GM11168 (cell line): ENCODE data around the gene ZXDC.

Experiments
- in situ Hi-C: fragments of 300-500 bp; cut with MboI; formaldehyde crosslinking; loops from one replicate; pipeline ENCODE4 v1.12.0; 2022; ENCODE audit warnings: low sequenced_read_pairs; ENCODE audit not compliant: unreplicated experiment

ZXDC gene

DNA sequence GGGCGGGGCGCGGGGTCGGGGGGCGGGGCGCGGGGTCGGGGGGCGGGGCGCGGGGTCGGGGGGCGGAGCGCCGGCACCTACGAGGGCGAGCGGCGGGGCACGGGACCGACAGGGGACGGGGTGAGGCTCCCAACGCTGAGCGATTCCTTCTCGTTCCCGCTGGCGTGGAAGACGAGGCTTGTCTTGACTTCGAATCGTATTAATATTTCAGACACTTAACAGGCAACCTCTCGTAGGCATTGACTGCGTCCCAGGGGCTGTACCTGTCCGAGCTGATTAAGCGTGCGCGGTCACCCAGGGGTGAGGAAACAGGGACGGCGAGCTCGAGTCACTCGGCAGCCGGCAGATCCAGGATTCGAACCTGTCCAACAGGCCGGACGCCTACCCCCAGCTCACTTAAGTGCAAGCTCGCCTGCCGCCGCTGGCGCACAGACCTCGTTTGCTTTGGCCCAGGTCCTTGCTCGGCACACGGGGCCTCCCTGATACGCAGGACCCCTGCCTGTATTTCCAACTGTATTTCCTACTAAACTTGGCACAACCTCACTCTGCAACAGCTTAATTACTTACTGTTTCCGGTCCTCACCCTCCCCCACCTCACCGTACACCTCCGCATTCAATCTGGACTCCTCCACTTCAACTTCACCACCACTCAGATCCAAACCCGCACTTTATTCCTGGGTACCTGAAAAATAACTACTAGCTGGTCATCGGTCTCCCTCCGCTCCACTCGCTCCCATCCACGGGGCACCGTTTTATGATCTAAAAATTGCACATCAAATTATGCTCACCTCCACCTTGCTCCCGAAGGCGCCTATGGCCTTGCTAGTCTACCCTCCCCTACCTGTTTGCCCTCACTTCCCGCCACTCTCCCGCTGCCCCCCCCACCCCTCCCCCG lies 722 bp upstream of the ZXDC start:
- in situ Hi-C loops, result no loop called here

DNA sequence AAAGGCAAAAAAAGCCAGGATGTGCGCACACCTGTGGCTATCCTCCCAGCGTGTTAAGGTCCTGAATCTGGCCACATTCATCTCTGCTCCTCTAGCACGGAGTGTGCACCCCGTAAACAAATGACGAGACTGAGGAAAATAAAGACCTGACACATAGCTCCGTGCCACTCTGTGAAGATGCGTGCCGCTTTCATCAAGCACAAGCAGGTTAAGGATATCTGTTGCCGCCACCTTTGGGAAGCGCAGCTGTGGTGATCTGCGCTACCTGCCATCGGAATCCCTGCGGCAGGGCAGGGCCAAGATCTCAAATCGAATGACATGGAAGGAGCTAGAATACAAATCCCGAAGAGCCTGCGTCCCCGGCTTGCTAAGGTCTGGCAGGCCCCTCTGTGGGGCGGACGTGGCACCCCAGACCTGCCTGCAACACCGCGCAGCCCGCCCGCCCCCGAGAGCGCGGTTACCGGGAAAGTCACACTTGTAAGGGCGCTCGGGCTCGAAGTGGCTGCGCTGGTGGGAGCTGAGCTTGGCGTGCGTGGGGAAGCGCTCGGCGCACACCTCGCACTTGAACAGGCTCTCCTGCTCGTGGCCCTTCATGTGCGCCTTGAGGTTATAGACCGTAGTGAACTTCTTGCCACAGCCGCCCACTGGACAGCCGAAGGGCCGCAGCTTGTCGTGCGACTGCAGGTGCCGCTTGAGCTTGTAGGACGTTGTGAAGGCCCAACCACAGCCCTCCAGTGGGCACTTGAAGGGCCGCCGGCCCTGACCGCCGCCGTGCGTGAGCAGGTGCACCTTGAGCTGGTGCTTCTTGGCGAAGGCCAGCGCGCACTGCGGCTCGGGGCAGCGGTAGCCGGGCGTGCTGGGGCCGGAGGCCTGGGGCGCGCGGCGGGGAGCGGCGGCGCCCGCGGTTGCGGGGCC lies 936 bp downstream of the ZXDC start:
- in situ Hi-C loops, result no loop called here

DNA sequence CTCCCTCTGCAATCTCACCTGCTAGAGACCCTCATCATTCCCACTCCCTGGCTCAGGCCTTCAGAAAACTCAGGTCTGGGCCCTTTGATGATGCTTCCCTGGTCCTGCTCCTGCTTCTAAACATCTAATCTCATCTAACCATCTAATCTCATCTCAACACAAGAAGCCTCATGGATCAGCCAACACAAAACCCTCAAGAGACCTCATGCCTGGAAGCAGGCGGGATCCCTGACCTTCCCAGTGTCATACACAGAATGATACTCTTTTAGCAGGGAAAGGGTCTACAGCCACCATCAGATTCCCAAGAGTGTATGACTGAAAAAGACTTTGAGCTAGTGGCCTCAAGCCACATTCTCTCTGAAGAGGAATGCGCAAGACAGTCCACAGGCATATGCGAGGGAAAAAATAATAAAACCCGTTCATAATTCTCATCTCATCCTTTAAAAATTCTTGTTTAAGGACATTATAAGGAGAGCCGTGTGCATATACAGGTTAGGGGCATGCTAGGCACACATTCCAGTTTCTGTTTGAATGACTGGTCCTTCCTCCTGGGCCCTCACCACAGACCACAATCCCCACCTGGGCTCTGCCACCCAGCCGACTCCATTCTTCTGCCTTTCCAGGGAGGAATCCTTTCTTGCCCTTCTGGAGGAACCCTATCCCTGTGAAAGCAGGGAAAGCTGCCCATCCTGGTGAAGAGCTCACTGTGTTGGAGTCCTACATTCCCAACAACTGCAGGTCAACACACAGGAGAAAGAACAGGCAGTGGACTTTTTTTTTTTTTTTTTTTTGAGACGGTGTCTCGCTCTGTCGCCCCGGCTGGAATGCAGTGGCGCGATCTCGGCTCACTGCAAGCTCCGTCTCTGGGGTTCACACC lies 2.2 kb downstream of the ZXDC start:
- in situ Hi-C loops, result no loop called here

DNA sequence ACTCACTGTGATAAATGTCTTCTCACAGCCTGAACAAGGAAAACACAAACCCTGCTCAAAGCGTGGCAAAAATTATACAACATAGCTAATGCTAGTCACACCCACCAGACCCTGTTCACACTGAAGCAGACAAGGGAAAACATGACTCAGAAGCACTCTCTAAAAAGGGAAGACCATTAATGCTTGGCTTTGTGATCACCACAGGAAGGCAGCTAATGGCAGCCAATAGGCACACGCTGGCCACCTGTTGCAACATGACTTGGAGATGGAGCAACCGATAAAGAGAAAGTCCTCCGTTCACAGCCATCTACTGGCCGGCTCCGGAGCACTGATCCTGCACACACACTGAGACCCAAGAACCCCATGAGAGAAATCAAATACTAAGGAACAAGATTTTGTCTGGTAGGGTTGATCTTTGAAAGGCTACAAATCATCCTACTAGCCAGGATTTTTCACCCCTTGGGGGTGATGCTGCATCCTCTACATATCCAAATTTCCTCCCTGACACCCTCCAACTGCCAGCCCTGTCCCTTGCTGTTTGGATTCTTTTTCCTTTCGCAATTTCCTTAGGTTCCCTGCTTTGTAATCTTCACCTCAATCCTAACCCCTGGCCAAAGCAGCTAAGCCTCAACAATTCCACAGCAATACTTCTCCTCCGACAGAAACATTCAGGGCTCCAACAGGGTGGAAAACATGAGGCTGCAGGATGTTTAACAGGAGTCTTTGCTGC lies 3.2 kb downstream of the ZXDC start:
- in situ Hi-C loops, result no loop called here

DNA sequence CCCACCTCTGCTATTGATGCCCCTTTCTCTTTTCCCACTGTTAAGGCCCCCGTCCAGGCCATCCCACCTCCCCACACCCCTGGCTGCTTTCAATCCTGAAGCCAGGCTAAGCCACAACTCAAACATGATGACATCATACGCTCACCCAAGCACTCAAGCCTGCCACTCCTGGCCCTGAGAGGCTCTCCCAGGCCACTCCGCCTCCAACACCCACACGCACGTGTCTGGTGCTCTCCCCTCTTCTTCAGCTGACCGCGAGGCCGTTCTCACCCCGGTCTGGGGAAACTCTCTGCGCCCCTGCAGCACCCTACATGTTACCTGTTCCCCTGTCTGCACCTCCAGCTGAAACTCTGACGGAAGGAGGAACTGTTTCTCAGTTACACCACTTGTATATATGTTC lies 6.2 kb downstream of the ZXDC start:
- in situ Hi-C loops, result no loop called here

DNA sequence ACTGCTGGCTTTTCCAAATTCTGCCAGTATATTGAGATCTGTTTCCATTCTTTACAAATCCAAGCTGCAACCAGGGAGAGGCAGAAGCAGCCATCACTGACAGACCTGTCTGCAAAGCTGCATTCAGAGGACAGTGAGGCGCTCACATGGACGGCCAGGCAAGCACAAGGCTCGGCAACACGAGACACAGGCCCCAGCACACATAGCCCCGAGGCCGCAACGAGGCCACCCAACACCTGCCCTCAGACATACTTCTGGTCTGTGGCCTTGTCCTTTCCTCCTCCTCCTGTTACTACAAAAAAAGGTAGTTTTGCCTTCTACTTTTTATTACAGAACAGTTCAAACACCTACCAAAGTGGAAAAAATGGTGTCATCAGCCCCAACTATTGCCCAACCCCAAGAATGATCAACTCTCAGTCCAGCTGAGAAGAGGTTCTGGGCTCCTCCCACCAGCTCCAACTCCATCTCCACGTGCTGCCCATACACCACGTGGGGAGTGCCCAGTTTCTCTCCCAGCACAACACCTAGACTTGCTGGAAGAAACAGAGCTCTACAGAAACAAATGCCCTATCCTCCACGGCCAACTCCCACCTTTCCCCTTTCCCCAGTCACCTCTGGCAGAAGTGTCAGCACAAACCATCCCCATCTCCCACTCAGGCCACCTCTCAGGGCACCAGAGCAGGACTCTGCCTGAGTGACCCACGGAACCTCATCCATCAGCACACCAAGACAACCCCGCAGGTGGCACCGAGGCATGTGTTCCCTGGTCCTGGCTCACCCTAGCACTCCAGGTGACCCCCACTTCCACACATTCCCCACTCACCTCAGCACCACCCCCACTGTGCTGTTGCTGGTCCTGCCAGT lies 7.4 kb downstream of the ZXDC start:
- in situ Hi-C loops, result no loop called here

DNA sequence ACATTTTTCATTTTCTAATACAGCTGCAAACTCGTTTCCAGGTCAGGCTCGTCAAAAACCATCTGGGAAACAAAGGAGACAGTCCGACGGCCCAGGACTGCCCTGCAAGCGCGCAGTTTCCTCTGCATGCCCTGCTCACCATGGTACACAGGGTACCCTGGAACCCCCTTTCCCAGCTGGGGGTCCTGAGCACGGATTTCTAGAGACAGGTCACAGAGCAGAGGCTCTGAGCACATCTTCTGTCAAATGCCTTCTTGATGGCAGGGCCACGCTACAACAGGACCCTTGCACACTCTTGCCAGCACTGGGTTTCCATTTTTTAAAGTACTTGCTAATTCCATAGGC lies 8.1 kb downstream of the ZXDC start:
- in situ Hi-C loops, result no loop called here

DNA sequence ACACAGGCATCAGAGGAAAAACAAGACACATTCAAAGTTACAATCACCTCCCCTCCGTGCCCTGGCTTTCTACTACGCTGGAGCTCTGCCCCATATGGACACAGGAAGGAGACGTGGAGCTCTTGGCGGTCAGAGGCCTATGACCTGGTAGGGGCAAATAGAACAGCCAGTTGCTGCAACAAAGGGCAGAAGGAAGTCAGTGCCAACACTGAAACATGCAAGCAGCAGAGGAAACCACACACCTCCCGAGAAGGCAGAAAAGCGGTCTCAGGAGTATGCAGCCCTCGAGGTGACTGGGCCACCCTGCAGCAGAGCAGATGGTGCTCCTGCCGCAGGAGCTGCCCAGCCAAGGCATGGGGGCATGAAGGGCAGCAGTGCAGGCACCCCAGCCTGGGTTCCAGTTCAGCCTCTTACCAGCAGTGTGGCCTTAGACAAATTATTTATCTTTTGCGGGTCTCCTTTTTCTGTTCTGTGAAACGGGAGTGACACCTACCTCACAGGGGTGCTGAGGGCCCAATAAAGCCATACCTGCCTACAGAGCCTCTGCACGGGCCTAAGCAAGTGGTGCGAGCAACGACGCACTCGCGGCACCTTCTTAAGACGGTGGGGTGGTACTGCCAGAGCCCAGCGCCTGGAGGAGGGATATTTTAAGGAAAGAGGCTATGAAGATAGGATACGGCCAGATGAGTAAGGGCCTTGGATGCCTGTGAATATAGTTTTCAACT lies 8.6 kb downstream of the ZXDC start:
- in situ Hi-C loops, result no loop called here

DNA sequence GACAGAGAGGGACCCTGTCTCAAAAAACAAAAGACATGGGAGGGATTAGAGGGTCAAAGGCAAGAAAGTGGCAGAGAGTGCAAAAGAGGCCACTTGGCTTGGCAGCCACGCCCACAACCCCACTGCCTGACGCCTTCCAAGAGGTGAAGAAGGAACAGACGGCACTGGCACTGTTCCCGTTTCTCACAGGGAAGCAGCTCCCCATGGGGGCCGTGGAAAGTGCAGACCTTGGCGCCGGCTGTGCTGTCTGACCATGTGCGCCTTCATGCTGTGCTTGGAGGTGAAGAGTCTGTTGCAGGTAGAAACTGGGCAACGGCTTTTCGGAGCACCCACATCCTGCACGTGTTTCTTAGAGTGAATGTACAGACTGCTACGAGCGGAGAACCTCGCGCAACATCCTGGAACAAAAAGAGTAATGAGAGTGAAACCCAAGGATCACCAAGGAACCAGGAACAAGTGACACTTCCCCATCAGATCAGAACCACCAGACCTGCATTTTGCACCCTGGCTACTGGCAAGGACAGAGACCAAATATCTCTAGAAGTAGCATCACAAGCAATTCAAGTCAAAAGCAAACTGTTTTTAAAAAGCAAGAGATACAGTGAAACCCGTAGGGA lies 9.7 kb downstream of the ZXDC start:
- in situ Hi-C loops, result no loop called here

DNA sequence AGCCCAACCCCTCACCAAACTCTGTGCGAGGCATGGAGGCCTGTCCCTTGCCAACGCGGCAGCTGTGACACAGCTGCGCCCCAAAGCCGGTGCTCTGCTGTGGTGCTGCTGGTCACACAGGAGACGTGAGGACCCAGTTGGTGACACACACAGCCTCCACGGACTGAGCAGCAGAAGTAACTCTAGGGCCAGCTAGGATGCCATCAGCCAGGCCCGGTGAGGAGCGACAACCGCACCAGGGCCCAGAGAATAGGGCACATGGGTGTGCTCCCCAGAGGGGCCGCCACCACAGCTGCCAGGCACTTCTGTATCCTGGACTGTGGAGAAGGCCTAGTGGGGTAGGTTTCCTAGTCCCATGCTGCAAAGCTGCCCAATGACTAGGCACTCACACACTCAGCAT lies 10.7 kb downstream of the ZXDC start:
- in situ Hi-C loops, result no loop called here

DNA sequence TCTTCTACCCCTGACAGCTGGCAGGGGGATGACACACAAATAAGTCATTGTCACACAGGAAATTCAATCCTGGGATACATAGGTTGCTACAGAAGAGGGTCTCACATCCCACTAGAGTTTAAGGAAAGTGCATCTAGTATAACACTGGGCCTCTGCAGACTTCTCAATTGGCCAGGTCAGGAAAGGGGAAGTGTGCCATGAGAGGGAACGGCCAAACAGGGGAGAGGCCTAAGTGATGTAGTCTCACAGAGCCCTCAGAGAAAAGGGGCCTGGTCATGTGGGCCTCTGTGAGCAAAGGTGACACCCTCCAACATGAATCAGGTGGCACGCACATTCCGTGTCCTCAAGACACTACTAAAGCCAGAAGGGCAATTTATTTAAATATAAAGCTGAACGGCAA lies 11.2 kb downstream of the ZXDC start:
- in situ Hi-C loops, result no loop called here

DNA sequence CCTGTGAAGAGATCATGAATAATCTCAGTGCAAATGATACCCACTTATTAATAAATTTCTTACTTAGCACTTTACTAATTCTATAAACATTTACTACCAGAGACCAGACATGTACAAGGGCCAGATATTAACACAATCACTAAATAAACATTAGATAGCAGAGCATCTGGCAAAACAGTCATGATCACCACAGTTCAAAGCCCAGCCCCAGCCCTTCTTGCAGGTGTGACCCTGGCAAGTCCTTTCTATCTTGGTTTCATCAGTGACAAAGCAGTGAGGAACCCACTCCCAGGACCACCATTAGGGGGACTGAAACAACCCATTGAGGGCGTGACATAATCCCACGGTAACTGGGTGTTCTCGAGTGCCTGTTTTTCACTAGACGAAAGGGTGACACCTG lies 11.6 kb downstream of the ZXDC start:
- in situ Hi-C loops, result no loop called here

DNA sequence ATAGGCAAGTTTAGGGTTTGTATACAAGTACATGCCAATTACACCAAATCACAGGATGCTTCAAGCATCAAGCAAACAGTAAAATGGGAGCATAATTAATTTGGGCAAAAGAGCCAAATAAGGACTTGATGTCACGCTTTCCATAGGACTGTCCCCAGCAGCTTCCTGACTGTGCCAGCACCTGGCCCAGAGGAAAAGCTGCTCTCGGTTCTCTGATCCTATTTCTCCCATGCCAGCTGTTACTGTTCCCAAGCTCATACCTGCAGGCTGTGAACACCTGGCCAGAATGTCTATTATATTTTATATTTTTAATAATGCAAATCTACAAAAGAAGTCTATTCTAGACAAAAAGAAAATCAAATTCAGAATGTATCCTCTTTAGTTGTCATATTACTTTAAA lies 12.2 kb downstream of the ZXDC start:
- in situ Hi-C loops, result no loop called here

DNA sequence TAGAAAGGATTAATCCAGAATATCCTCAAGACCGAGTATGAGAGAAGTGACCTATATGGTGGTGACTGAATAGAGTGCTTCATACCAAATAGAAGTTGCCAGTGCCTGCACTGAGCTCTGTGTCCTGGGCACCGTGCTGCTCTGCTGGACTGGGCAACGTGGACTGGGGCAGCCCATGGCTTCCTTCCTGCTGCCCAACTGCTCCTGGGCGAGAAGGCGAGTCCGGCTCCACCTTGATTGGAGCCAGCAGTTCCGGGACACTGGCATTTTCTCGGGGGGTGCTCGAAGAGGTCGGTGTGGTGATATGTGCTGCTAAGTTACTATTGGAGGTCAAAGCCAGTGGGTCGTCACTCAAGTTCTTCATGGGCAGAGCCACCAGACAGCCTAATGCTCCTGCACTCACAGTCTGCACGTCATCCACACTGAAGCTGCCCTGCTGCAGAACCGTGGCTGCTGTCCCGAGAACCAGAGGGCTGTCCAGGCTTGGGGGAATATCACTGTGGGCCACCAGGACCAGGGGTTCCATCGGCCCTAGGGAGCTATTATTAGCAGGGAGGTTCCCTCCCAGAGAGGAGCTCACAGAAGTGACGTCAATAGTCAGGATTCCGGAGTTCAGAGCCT lies 14.1 kb downstream of the ZXDC start:
- in situ Hi-C loops, result no loop called here

DNA sequence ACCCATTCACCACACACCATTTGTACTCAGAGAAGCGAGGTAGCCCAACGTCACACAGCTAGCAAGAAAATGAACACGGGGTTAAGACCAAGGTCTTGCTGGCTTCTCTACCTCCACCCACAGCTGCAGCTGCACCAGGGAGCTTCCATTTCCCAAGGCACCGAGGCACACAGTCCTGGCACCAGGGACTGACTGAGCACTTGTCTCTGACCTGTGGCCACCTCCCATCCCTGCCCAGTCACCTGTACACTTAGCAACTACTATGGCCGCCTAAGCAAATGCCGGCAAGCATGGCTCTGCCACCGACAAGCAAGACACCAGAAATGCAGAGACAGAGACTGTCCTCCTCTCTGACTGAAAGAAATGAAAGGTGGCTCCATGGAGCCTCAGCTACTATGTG lies 15.3 kb downstream of the ZXDC start:
- in situ Hi-C loops, result no loop called here

DNA sequence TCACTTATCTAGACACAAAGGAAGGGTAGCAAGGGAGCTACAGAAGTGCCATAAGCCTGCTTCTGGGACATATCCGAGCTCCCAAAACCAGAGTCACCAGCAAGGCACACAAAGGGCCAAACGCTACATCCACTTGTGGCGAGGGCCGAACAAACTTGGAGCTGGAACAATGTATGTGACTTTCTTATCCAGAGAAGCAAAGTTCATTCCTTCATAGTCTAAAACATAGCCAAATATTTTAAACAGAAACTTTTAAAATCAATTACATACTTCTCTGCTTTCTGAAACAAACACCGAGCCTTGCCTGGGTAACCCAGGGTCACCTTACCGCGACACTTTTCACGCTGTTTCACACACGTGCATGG lies 15.9 kb downstream of the ZXDC start:
- in situ Hi-C loops, result no loop called here

DNA sequence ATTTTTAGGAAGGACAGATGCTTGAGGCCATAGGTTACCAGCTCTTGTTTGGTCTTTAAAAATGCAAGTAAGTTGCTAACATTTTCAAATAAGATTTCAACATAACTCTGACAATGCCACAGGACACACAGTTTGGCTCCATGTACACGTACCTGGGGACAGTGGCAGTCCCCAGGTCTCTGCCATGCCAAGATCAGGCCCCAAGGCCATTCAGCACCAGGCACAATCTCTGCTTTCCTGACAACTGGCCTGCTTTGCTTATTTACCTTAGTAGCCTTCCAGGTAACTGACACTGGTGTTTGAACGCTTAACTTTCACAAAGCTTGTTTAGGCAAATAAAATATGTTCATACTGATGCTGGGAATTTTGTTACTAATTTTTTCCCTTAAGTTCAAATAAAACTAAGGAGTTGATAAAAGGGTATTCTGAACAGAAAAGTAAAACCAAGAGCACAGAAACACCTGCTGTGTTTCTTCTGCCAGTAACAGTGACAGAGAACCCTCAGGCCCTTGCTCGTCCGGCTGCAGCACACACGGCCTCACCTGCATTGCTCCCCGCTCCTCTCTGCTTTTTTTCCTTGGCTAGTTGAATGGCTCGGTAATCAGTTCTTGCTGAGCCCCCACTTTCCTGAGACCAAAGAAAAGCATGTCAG lies 16.5 kb downstream of the ZXDC start:
- in situ Hi-C loops, result no loop called here
